Daoy (cell line): ENCODE data around the gene STX8. TPM values are rescaled to one million over a fixed set of nuclear protein-coding genes. Genes with fewer than 3 reads are reported as not detected.
"Not testable (repeated sequence)": the region's sequence is repeated elsewhere in the genome, so short reads cannot be mapped to it uniquely, and the experiment has no call there.

ENCODE experiments used
- DNase-seq: peaks from one replicate; pipeline ENCODE4 v3.0.0-alpha.2; 2015; ENCODE audit warnings: low read depth
- total RNA-seq: library from RNA; depleted of rRNA; stranded (reverse); fragments of >200 nt; shearing (Covaris generic); gene quantifications from 2 replicates; pipeline ENCODE4 v1.2.3, GENCODE V29; 2014; rRNA removed

The STX8 gene
- total RNA-seq, result 52.7 and 76.9 TPM in 2 replicates

- peak; percentile 88 for DNase-seq
These were observed at the start of gene STX8 for GRCh38 chr17:9575381-9576101. TSS of gene STX8 (minus strand) at chr17:9575820. CDS start at chr17:9575808, 12 bp downstream.

- no peak for DNase-seq
These were observed 47.3 kb upstream of the STX8 start for GRCh38 chr17:9622961-9623360.

- DNase-seq, result no peak
These were observed 39.9 kb upstream of the STX8 start for GRCh38 chr17:9615486-9615885.

- peak; percentile 4 for DNase-seq
These were observed 36.4 kb upstream of the STX8 start for GRCh38 chr17:9612006-9612405.

- no peak for DNase-seq
These were observed 35.9 kb upstream of the STX8 start for GRCh38 chr17:9611557-9611956.

GRCh38 chr17:9607058-9607457 is 31.4 kb upstream of the STX8 start:
- not testable (repeated sequence) for DNase-seq

GRCh38 chr17:9606453-9606852 is 30.8 kb upstream of the STX8 start:
- no peak for DNase-seq

GRCh38 chr17:9604583-9604982 is 29.0 kb upstream of the STX8 start:
- not testable (repeated sequence) for DNase-seq

- no peak for DNase-seq
These were observed 23.0 kb upstream of the STX8 start for GRCh38 chr17:9598661-9599060.

- DNase-seq, result not testable (repeated sequence)
These were observed 22.0 kb upstream of the STX8 start for GRCh38 chr17:9597638-9598037.

GRCh38 chr17:9594065-9594464 is 18.4 kb upstream of the STX8 start:
- no peak for DNase-seq

GRCh38 chr17:9587969-9588656 is 12.5 kb upstream of the STX8 start:
- DNase-seq, result no peak

GRCh38 chr17:9577373-9577709 is 1.7 kb upstream of the STX8 start:
- DNase-seq, result no peak

GRCh38 chr17:9576521-9577372 is 1.1 kb upstream of the STX8 start, which contains the start of gene CFAP52:
TSS of gene CFAP52 (plus strand) at chr17:9576642. CDS start at chr17:9576696, 54 bp downstream.
- peak; percentile 73 for DNase-seq

- DNase-seq, result no peak
These were observed 4.4 kb downstream of the STX8 start for GRCh38 chr17:9571201-9571600.

GRCh38 chr17:9568957-9569588 is 6.5 kb downstream of the STX8 start:
- no peak for DNase-seq

- DNase-seq, result no peak
These were observed 7.6 kb downstream of the STX8 start for GRCh38 chr17:9568004-9568403.

GRCh38 chr17:9566739-9567138 is 8.9 kb downstream of the STX8 start:
- not testable (repeated sequence) for DNase-seq

- no peak for DNase-seq
These were observed 9.6 kb downstream of the STX8 start for GRCh38 chr17:9566067-9566466.

GRCh38 chr17:9564104-9564503 is 11.5 kb downstream of the STX8 start:
- DNase-seq, result no peak

GRCh38 chr17:9557857-9558256 is 17.8 kb downstream of the STX8 start:
- no peak for DNase-seq
